Ovary (tissue), 9 donors: ENCODE data around the gene ARMH3. TPM values are rescaled to one million over a fixed set of nuclear protein-coding genes. Genes with fewer than 3 reads are reported as not detected.
A peak's percentile ranks its signal among the peaks of the same experiment; 100 is the strongest.
"Not testable (repeated sequence)": the region's sequence is repeated elsewhere in the genome, so short reads cannot be mapped to it uniquely, and the experiment has no call there.

Experiments used
- DNase-seq, 5 donors: peaks; one replicate each; pipeline ENCODE4 v3.0.0-alpha.2; 2019 to 2020
- H3K27ac ChIP-seq, 2 donors: fragments of 200-600 bp; one replicate each; pipeline versions ENCODE4 v1.5.1 to v1.8.0; 2019 to 2022
- H3K27me3 ChIP-seq: fragments of 200-600 bp; one replicate; pipeline ENCODE4 v1.8.0; 2022
- H3K36me3 ChIP-seq: fragments of 200-600 bp; sonication (generic); one replicate; pipeline ENCODE4 v1.5.1; 2019
- H3K4me1 ChIP-seq: one replicate; pipeline ENCODE4 v1.8.1; 2013; ENCODE audit warnings: mild to moderate bottlenecking, moderate library complexity; ENCODE audit not compliant: insufficient read depth
- H3K4me3 ChIP-seq: fragments of 200-600 bp; sonication (generic); one replicate; pipeline ENCODE4 v1.5.1; 2017
- H3K9me3 ChIP-seq, 2 donors: fragments of 200-600 bp in 1 of 2; sonication (generic) in 1 of 2; one replicate each; pipeline versions ENCODE4 v1.5.1 to v1.8.1; 2013 to 2019; ENCODE audit warnings: mild to moderate bottlenecking in 1 of 2, moderate library complexity in 1 of 2
- CTCF ChIP-seq, 3 donors: fragments of 450-650 bp in 2 of 3; fragments of 200-600 bp in 1 of 3; IDR thresholded peaks; one replicate each; pipeline versions ENCODE4 v1.5.1 to v1.8.0; 2016 to 2022; ENCODE audit warnings: antibody characterized with exemption in 3 of 3, mild to moderate bottlenecking in 1 of 3
- EP300 ChIP-seq: sonication (generic); formaldehyde crosslinking; IDR thresholded peaks from one replicate; pipeline ENCODE4 v1.6.1; 2017; ENCODE audit warnings: antibody characterized with exemption
- POLR2A ChIP-seq: fragments of 450-650 bp; IDR thresholded peaks from one replicate; pipeline ENCODE4 v1.6.1; 2017; ENCODE audit warnings: antibody characterized with exemption, mild to moderate bottlenecking, moderate library complexity
- WGBS, 3 donors: extraction: QIAGEN DNeasy Blood & Tissue Kit in 1 of 3; methylation state at CpG; one replicate each; pipeline versions ENCODE4 v1.1.5 to v1.1.7; 2013 to 2017; 5-methylcytosine and 5-hydroxymethylcytosine counted together
- intact Hi-C, 4 donors: fragments of 100-400 bp; cut with DNase I; formaldehyde crosslinking; loops; one replicate each; pipeline versions ENCODE4 v1.11.0 to v1.15.1; 2022 to 2023
- polyA plus RNA-seq, 2 donors: library from polyadenylated mRNA; stranded (reverse); fragments of 200-250 nt in 1 of 2; fragments of 350-450 nt in 1 of 2; fragmentation: Illumina TruSeq in 1 of 2; extraction: RNeasy Lipid Tissue Mini Kit (QIAGEN cat#74804) in 1 of 2; gene quantifications; one replicate each; pipeline ENCODE4 v1.2.3, GENCODE V29; 2013 to 2014
- total RNA-seq, 7 donors: library from RNA; depleted of rRNA in 2 of 7; stranded (reverse); fragments of >200 nt in 2 of 7; fragmentation: NEBNext Ultra II Directional in 3 of 7; extraction: Animal tissue kit (Norgen Biotek cat#: 25700) in 3 of 7; gene quantifications; one replicate each; pipeline versions ENCODE4 v1.1.0 to v1.2.4, GENCODE V29; 2016 to 2023
- donor health status: DM: no; HTN: no; CAD: no; lungs with moderate emphysema.
- donor health status: DM: no; HTN: no; CAD: no.
- donor health status: Bipolar disorder and iron deficiency.
- donor health status: DM: yes; HTN: yes; CAD: no.
- donor health status: DM: no; HTN: no; CAD: no.
- donor health status: DM: yes; HTN: yes; CAD: no.

The ARMH3 gene
- total and polyA plus RNA-seq, 9 donors: 9.1 to 24.2 (median 18.1) TPM

GRCh38 chr10:101987136-101987535 is 68.8 kb downstream of the ARMH3 start:
- Histone ChIP-seq H3K4me1 (peaks cover 4% of the 10 kb centered on the region), H3K27me3 (no peaks in the 10 kb centered on the region), H3K36me3 (no peaks in the 10 kb centered on the region), H3K9me3 (no peaks in the 10 kb centered on the region), H3K4me3 (no peak overlapping the region), H3K27ac (no peak overlapping the region)
- no peak for DNase-seq
- TF ChIP-seq EP300 (no peak), POLR2A (no peak), CTCF (IDR thresholded peaks at IDR 0.05) (no peak)
- intact Hi-C loops: no loop called here
- WGBS, 3 donors: 60 to 81% (median 70%) methylated on average over 3 of the region's 3 CpGs

- no peak overlapping the region for H3K4me3 ChIP-seq
- peak in 4 of 5 donors; percentile 13 to 50 (median 32) for DNase-seq
- no peak for TF ChIP-seq CTCF (IDR thresholded peaks at IDR 0.05)
- no peak for TF ChIP-seq EP300
- no peak for TF ChIP-seq POLR2A
- H3K4me1 ChIP-seq: peaks cover 4% of the 10 kb centered on the region
- H3K36me3 ChIP-seq: no peaks in the 10 kb centered on the region
- H3K27ac ChIP-seq: no peak overlapping the region
- WGBS, 3 donors: 38 to 43% (median 38%) methylated on average over 3 of the region's 3 CpGs
- intact Hi-C loops: no loop called here
- no peaks in the 10 kb centered on the region for H3K9me3 ChIP-seq
- no peaks in the 10 kb centered on the region for H3K27me3 ChIP-seq
These were observed 69.4 kb downstream of the ARMH3 start for GRCh38 chr10:101986624-101986971.

- H3K9me3 ChIP-seq, H3K36me3 ChIP-seq, H3K27me3 ChIP-seq, H3K4me3 ChIP-seq, intact Hi-C loops, H3K27ac ChIP-seq, H3K4me1 ChIP-seq, DNase-seq: not testable (repeated sequence)
- WGBS, 3 donors: 93 to 98% (median 98%) methylated on average over 2 of the region's 2 CpGs
These were observed 75.3 kb downstream of the ARMH3 start for GRCh38 chr10:101980677-101981076.

- TF ChIP-seq EP300: no peak
- no peak for TF ChIP-seq POLR2A
- no peak for TF ChIP-seq CTCF (IDR thresholded peaks at IDR 0.05)
- WGBS, 3 donors: 79 to 84% (median 79%) methylated on average over 6 of the region's 6 CpGs
- Histone ChIP-seq H3K4me3 (no peak overlapping the region), H3K27me3 (no peaks in the 10 kb centered on the region), H3K4me1 (peaks cover 1% of the 10 kb centered on the region), H3K36me3 (no peaks in the 10 kb centered on the region), H3K27ac (no peak overlapping the region), H3K9me3 (no peaks in the 10 kb centered on the region)
- no peak for DNase-seq
- intact Hi-C loops: no loop called here
These were observed 81.6 kb downstream of the ARMH3 start for GRCh38 chr10:101974091-101974971.

GRCh38 chr10:101972761-101973160 is 83.2 kb downstream of the ARMH3 start:
- Histone ChIP-seq H3K27ac (no peak overlapping the region), H3K27me3 (no peaks in the 10 kb centered on the region), H3K4me1 (peaks cover 1% of the 10 kb centered on the region), H3K36me3 (no peaks in the 10 kb centered on the region), H3K4me3 (no peak overlapping the region), H3K9me3 (no peaks in the 10 kb centered on the region)
- TF ChIP-seq EP300 (no peak), POLR2A (no peak), CTCF (IDR thresholded peaks at IDR 0.05) (no peak)
- 80 to 82% (median 82%) methylated on average over 9 of the region's 9 CpGs for WGBS, 3 donors
- no peak for DNase-seq
- intact Hi-C loops: no loop called here
